SU-DHL-6 (cell line): ENCODE data around the gene MYO7B.

Source experiments
- H2AFZ ChIP-seq: fragments of 200-600 bp; sonication (generic); 2 replicates; pipeline ENCODE4 v1.6.1; 2014; ENCODE audit warnings: low read depth, mild to moderate bottlenecking, moderate library complexity, mixed read lengths, antibody characterized with exemption, low read length; ENCODE audit not compliant: severe bottlenecking
- H3F3A ChIP-seq: fragments of 200-600 bp; shearing (Covaris generic); 2 replicates; pipeline ENCODE4 v1.6.0; 2016; ENCODE audit warnings: antibody characterized with exemption, mild to moderate bottlenecking; ENCODE audit not compliant: insufficient read depth
- H3K27ac ChIP-seq: fragments of 200-600 bp; sonication (generic); 2 replicates; pipeline ENCODE4 v1.5.1; 2016; ENCODE audit warnings: low read depth, mild to moderate bottlenecking, low read length, moderate library complexity, mixed read lengths
- H3K27me3 ChIP-seq: fragments of 200-600 bp; sonication (generic), shearing (Covaris generic); 2 replicates; pipeline ENCODE4 v1.6.0; 2014; ENCODE audit warnings: mild to moderate bottlenecking, low read length
- H3K36me3 ChIP-seq: fragments of 200-600 bp; sonication (generic); 2 replicates; pipeline ENCODE4 v1.6.1; 2014; ENCODE audit warnings: mild to moderate bottlenecking, low read length, mixed read lengths
- H3K4me2 ChIP-seq: fragments of 300-600, 200-600 bp; shearing (Covaris generic), sonication (generic); 2 replicates; pipeline ENCODE4 v1.6.0; 2014; ENCODE audit warnings: low read length, low read depth, mild to moderate bottlenecking; ENCODE audit not compliant: poor library complexity, severe bottlenecking
- H3K4me3 ChIP-seq: fragments of 200-600 bp; sonication (generic); 2 replicates; pipeline ENCODE4 v1.5.1; 2014; ENCODE audit warnings: antibody characterized with exemption, low read length, mild to moderate bottlenecking, mixed read lengths; ENCODE audit not compliant: insufficient read depth, poor library complexity, severe bottlenecking
- H3K79me2 ChIP-seq: fragments of 200-600 bp; sonication (generic); 2 replicates; pipeline ENCODE4 v1.6.1; 2014; ENCODE audit warnings: mild to moderate bottlenecking, low read length, moderate library complexity; ENCODE audit not compliant: insufficient read depth
- H3K9ac ChIP-seq: fragments of 200-600 bp; sonication (generic); 2 replicates; pipeline ENCODE4 v1.7.0; 2014; ENCODE audit warnings: mild to moderate bottlenecking, low read length
- H3K9me2 ChIP-seq: fragments of 200-600 bp; sonication (generic); replicated peaks from 2 replicates; pipeline ENCODE4 v1.6.1; 2014; ENCODE audit warnings: low read length; ENCODE audit not compliant: insufficient read depth
- H3K9me3 ChIP-seq: fragments of 200-600 bp; sonication (generic); 2 replicates; pipeline ENCODE4 v1.6.1; 2014; ENCODE audit warnings: low read length, mixed read lengths; ENCODE audit not compliant: insufficient read depth
- H4K20me1 ChIP-seq: fragments of 200-600 bp; sonication (generic); 2 replicates; pipeline ENCODE4 v1.6.1; 2014; ENCODE audit warnings: low read depth, mild to moderate bottlenecking, antibody characterized with exemption, low read length, moderate library complexity, mixed read lengths
- EZH2phosphoT487 ChIP-seq: fragments of 200-600 bp; sonication (generic), shearing (Covaris generic); conservative IDR thresholded peaks from 2 replicates; pipeline ENCODE4 v1.6.1; 2018; ENCODE audit warnings: mild to moderate bottlenecking, antibody characterized with exemption, low read length, moderate library complexity, mixed read lengths
- TF ChIP-seq, protein P1 (sequence below): fragments of 200-600 bp; sonication (generic); IDR thresholded peaks from one replicate; pipeline ENCODE4 v1.5.1; 2017; ENCODE audit warnings: antibody characterized with exemption, mild to moderate bottlenecking, low read length, moderate library complexity; ENCODE audit not compliant: insufficient read depth, poor library complexity, severe bottlenecking

Gene MYO7B

DNA sequence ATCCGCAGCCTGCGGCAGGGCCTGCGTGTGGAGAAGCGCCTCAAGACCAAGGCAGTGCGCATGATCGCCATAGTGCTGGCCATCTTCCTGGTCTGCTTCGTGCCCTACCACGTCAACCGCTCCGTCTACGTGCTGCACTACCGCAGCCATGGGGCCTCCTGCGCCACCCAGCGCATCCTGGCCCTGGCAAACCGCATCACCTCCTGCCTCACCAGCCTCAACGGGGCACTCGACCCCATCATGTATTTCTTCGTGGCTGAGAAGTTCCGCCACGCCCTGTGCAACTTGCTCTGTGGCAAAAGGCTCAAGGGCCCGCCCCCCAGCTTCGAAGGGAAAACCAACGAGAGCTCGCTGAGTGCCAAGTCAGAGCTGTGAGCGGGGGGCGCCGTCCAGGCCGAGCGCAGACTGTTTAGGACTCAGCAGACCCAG, 115.9 kb downstream of the MYO7B start:
- no peaks in the 10 kb centered on the region for H3K9me3 ChIP-seq
- H3F3A ChIP-seq: no peaks in the 10 kb centered on the region
- H2AFZ ChIP-seq: no peak overlapping the region
- no peaks in the 10 kb centered on the region for H3K79me2 ChIP-seq
- TF ChIP-seq, protein P1, sequence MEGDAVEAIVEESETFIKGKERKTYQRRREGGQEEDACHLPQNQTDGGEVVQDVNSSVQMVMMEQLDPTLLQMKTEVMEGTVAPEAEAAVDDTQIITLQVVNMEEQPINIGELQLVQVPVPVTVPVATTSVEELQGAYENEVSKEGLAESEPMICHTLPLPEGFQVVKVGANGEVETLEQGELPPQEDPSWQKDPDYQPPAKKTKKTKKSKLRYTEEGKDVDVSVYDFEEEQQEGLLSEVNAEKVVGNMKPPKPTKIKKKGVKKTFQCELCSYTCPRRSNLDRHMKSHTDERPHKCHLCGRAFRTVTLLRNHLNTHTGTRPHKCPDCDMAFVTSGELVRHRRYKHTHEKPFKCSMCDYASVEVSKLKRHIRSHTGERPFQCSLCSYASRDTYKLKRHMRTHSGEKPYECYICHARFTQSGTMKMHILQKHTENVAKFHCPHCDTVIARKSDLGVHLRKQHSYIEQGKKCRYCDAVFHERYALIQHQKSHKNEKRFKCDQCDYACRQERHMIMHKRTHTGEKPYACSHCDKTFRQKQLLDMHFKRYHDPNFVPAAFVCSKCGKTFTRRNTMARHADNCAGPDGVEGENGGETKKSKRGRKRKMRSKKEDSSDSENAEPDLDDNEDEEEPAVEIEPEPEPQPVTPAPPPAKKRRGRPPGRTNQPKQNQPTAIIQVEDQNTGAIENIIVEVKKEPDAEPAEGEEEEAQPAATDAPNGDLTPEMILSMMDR: no peak
- no peak for TF ChIP-seq EZH2phosphoT487
- no peaks in the 10 kb centered on the region for H3K27me3 ChIP-seq
- no peaks in the 10 kb centered on the region for H3K9me2 ChIP-seq
- H3K9ac ChIP-seq: no peak overlapping the region
- no peak overlapping the region for H3K4me2 ChIP-seq
- no peaks in the 10 kb centered on the region for H3K36me3 ChIP-seq
- no peak overlapping the region for H3K4me3 ChIP-seq
- no peaks in the 10 kb centered on the region for H4K20me1 ChIP-seq
- no peak overlapping the region for H3K27ac ChIP-seq

DNA sequence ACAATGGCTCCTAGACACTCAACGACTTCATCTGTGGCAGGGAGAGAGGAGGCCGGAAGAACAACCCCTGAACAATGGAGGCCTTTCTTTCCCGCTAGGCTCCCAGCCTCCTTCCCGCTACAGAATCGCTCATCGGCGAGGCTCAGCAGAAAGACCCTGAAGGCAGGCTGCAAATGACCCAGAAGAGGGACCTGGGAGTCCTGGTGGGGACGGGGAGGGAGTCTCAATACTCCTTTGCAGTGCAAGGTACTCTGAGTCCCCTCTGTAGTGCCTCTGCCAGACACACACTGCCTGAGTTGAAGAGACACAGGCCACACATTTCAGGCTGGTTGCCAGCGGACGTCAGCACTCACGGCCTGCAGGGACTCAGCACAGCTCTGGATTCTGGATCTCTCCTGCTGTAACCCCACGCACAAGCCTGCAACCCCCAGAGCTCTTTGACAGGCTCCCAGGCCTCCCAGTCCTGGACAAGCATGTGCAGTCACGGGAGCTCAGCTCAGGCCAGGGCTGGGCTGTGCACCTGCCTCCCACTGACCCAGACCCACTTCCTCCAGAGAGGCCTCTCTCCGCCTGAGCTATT, 116.6 kb downstream of the MYO7B start:
- Histone ChIP-seq H3K9me3 (no peaks in the 10 kb centered on the region), H3K79me2 (no peaks in the 10 kb centered on the region), H2AFZ (no peak overlapping the region), H4K20me1 (no peaks in the 10 kb centered on the region), H3K27me3 (no peaks in the 10 kb centered on the region), H3K36me3 (no peaks in the 10 kb centered on the region), H3K27ac (no peak overlapping the region), H3K4me2 (no peak overlapping the region), H3K9me2 (no peaks in the 10 kb centered on the region), H3F3A (no peaks in the 10 kb centered on the region), H3K4me3 (no peak overlapping the region), H3K9ac (no peak overlapping the region)
- TF ChIP-seq, protein P1: no peak
- no peak for TF ChIP-seq EZH2phosphoT487

DNA sequence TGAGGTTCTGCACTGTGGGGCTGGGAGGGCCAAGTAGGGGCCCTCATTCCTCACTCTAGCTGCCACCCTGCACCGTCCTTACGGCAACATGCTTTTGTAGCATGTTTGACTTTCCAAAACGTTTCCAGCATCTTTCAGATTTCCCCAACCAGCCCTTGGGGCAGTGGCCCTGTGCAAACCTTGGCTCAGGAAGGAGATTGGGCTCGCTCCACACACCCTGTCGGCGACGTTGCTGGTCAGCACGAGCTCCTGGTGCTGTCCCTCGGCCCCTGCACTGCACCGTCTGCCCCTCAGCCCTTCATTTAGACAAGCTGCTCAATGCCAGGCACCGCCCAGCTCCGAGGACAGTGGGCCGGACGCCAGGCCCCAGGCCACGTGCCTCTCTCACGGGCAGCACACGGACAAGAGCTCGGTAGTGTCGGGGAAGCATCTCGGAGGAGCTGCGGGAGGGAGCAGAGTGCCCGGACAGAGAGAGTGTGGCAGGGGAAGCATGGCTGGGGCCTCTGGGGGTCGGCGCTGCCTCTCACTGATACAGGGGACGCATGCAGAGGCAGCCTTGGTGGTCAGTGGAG, 117.4 kb downstream of the MYO7B start:
- Histone ChIP-seq H2AFZ (no peak overlapping the region), H3K27me3 (no peaks in the 10 kb centered on the region), H3F3A (no peaks in the 10 kb centered on the region), H3K9me3 (no peaks in the 10 kb centered on the region), H3K9ac (no peak overlapping the region), H3K9me2 (no peaks in the 10 kb centered on the region), H3K27ac (no peak overlapping the region), H3K36me3 (no peaks in the 10 kb centered on the region), H4K20me1 (no peaks in the 10 kb centered on the region), H3K4me2 (no peak overlapping the region), H3K79me2 (no peaks in the 10 kb centered on the region), H3K4me3 (no peak overlapping the region)
- TF ChIP-seq, protein P1: no peak
- TF ChIP-seq EZH2phosphoT487: no peak
